ENCODE data around the gene RAB5B.
"Not testable (repeated sequence)": the region's sequence is repeated elsewhere in the genome, so short reads cannot be mapped to it uniquely, and the experiment has no call there.

The RAB5B gene

DNA sequence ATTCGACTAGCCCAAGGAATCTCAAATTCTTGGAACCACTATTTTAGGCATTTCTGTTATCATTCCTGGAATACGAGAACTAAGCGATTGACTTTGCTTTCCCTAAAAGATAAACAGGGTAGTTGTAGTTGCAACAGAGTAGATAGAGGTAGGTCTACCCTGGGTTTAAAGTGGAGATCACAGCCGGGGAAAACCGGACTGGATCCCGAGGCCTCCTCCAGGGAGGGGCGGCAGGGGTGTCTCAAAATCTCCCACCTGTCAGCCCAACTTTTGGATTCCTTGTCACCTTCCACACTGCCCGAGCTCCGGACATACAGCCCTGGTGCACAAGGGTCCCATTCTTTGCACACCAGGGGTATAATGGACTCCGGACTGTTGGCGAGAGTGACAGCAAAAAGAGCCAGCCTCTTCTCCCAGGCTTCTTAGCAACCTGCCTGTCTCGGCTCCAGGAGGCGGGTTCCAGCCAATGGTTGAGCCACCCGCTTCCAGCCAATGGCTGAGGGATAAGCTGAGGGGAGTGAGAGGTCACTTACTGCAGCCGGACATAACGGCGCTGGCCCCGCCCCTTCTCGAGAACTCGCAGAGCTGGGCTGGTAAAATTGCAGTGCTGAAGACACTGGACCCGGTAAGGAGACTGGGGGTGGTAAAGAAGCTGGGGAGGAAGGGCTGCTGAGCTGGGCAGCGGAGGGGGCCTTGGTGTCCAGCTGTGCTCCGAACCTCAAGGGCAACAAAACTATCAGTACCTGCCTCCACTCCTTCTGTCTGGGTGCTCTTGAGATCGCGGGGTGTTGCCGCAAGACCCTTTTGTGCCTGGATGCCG, 23.0 kb downstream of the RAB5B start, which contains the start of gene SUOX:
SUOX (plus strand) TSS at position 562 of the 820 bp plus-strand sequence. CDS start 4,946 bp downstream, outside the sequence.
- H3K9me3 ChIP-seq (ENCODE audit: insufficient read depth, low read length, severe bottlenecking), result no peaks in the 10 kb centered on the region
- no peaks in the 10 kb centered on the region for H3K4me1 ChIP-seq (ENCODE audit: insufficient read depth, low read length)
- no peak within 1 kb of the TSS for H3K4me3 ChIP-seq (ENCODE audit: low read depth in 1 of 2, low read length in 2 of 2)
- H3K27me3 ChIP-seq (ENCODE audit: insufficient read depth, low read length, poor library complexity), result no peaks in the 10 kb centered on the region
- H2AFZ ChIP-seq (ENCODE audit: low read depth, low read length), result no peak within 1 kb of the TSS
- no peak within 1 kb of the TSS for H3K4me2 ChIP-seq (ENCODE audit: insufficient read depth, low read length)
- ATAC-seq (ENCODE audit: insufficient read depth, low read depth), result no peak
- H3K27ac ChIP-seq (ENCODE audit: low read length), result no peak within 1 kb of the TSS
- H4K20me1 ChIP-seq (ENCODE audit: insufficient read depth, low read length), result no peaks in the 10 kb centered on the region
- no peak within 1 kb of the TSS for H3K9ac ChIP-seq (ENCODE audit: low read depth, low read length)
- DNase-seq, result no peak
- no peaks in the 10 kb centered on the region for H3K79me2 ChIP-seq (ENCODE audit: insufficient read depth, low read length)
- H3K36me3 ChIP-seq (ENCODE audit: insufficient read depth, low read length), result peaks cover 22% of the 10 kb centered on the region
- TF ChIP-seq CTCF (IDR thresholded peaks at IDR 0.05; ENCODE audit: borderline replicate concordance, extremely low read depth, low read length, poor library complexity, severe bottlenecking) (no peak), EZH2 (IDR thresholded peaks at IDR 0.05; ENCODE audit: borderline replicate concordance, low read depth, low read length, severe bottlenecking) (no peak)

- no peaks in the 10 kb centered on the region for H3K27me3 ChIP-seq (ENCODE audit: insufficient read depth, low read length, poor library complexity)
- no peak overlapping the region for H3K27ac ChIP-seq (ENCODE audit: low read length)
- no peak for DNase-seq
- H4K20me1 ChIP-seq (ENCODE audit: insufficient read depth, low read length), result no peaks in the 10 kb centered on the region
- H3K4me2 ChIP-seq (ENCODE audit: insufficient read depth, low read length), result no peak overlapping the region
- H3K9me3 ChIP-seq (ENCODE audit: insufficient read depth, low read length, severe bottlenecking), result no peaks in the 10 kb centered on the region
- no peaks in the 10 kb centered on the region for H3K4me1 ChIP-seq (ENCODE audit: insufficient read depth, low read length)
- no peak for TF ChIP-seq EZH2 (IDR thresholded peaks at IDR 0.05; ENCODE audit: borderline replicate concordance, low read depth, low read length, severe bottlenecking)
- no peak for TF ChIP-seq CTCF (IDR thresholded peaks at IDR 0.05; ENCODE audit: borderline replicate concordance, extremely low read depth, low read length, poor library complexity, severe bottlenecking)
- no peak overlapping the region for H3K9ac ChIP-seq (ENCODE audit: low read depth, low read length)
- no peak for ATAC-seq (ENCODE audit: insufficient read depth, low read depth)
- H3K4me3 ChIP-seq (ENCODE audit: low read depth in 1 of 2, low read length in 2 of 2), result no peak overlapping the region
- no peak overlapping the region for H2AFZ ChIP-seq (ENCODE audit: low read depth, low read length)
- H3K36me3 ChIP-seq (ENCODE audit: insufficient read depth, low read length), result peaks cover 16% of the 10 kb centered on the region
- no peaks in the 10 kb centered on the region for H3K79me2 ChIP-seq (ENCODE audit: insufficient read depth, low read length)
Measured at GRCh38 chr12:55997535-55997859, 23.6 kb downstream of the RAB5B start.

DNA sequence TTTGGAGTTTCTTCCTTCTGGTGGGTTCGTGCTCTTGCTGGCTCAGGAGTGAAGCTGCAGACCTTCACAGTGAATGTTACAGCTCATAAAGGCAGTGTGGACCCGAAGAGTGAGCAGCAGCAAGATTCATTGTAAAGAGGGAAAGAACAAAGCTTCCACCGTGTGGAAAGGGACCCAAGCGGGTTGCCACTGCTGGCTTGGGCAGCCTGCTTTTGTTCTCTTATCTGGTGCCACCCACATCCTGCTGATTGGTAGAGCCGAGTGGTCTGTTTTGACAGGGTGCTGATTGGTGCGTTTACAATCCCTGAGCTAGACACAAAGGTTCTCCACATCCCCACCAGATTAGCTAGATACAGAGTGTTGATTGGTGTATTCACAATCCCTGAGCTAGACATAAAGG, 25.6 kb downstream of the RAB5B start:
- H3K9me3 ChIP-seq (ENCODE audit: insufficient read depth, low read length, severe bottlenecking); H3K4me3 ChIP-seq (ENCODE audit: low read depth in 1 of 2, low read length in 2 of 2); H3K27ac ChIP-seq (ENCODE audit: low read length); H3K9ac ChIP-seq (ENCODE audit: low read depth, low read length); H3K79me2 ChIP-seq (ENCODE audit: insufficient read depth, low read length); H3K36me3 ChIP-seq (ENCODE audit: insufficient read depth, low read length); H3K4me1 ChIP-seq (ENCODE audit: insufficient read depth, low read length); H3K27me3 ChIP-seq (ENCODE audit: insufficient read depth, low read length, poor library complexity); H4K20me1 ChIP-seq (ENCODE audit: insufficient read depth, low read length); H3K4me2 ChIP-seq (ENCODE audit: insufficient read depth, low read length): not testable (repeated sequence)
- DNase-seq (peak; percentile 66), ATAC-seq (ENCODE audit: insufficient read depth, low read depth) (0 out of 3 replicates have a peak, but pooled peaks have one; percentile 21)
- peak overlapping the region; percentile 49; the same call in 1 of the 2 replicates for H2AFZ ChIP-seq (ENCODE audit: low read depth, low read length)

DNA sequence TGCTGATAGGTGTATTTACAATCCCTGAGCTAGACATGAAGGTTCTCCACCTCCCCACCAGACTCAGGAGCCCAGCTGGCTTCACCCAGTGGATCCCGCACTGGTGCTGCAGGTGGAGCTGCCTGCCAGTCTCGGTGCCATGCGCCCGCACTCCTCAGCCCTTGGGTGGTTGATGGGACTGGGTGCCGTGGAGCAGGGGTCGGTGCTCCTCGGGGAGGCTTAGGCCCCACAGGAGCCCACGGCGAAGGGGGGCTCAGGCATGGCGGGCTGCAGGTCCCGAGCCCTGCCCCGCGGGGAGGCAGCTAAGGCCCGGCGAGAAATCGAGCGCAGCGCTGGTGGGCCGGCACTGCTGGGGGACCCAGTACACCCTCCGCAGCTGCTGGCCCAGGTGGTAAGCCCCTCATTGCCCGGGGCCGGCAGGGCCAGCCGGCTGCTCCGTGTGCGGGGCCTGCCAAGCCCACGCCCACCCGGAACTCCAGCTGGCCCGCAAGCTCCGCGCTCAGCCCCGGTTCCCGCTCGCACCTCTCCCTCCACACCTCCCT, 26.2 kb downstream of the RAB5B start:
- not testable (repeated sequence) for H3K9ac ChIP-seq (ENCODE audit: low read depth, low read length); H3K4me1 ChIP-seq (ENCODE audit: insufficient read depth, low read length); H3K36me3 ChIP-seq (ENCODE audit: insufficient read depth, low read length); H3K27me3 ChIP-seq (ENCODE audit: insufficient read depth, low read length, poor library complexity); H3K79me2 ChIP-seq (ENCODE audit: insufficient read depth, low read length); H2AFZ ChIP-seq (ENCODE audit: low read depth, low read length); H4K20me1 ChIP-seq (ENCODE audit: insufficient read depth, low read length); H3K4me2 ChIP-seq (ENCODE audit: insufficient read depth, low read length); H3K27ac ChIP-seq (ENCODE audit: low read length); H3K4me3 ChIP-seq (ENCODE audit: low read depth in 1 of 2, low read length in 2 of 2); H3K9me3 ChIP-seq (ENCODE audit: insufficient read depth, low read length, severe bottlenecking); ATAC-seq (ENCODE audit: insufficient read depth, low read depth); DNase-seq
- TF ChIP-seq CTCF (IDR thresholded peaks at IDR 0.05; ENCODE audit: borderline replicate concordance, extremely low read depth, low read length, poor library complexity, severe bottlenecking), result peak; percentile 6

All from DND-41 (cell line).